Astrocyte of the hippocampus (primary cell): ENCODE data around the gene GPR18.
"Not testable (repeated sequence)": the region's sequence is repeated elsewhere in the genome, so short reads cannot be mapped to it uniquely, and the experiment has no call there.

Experiments
- DNase-seq: peaks from one replicate; pipeline ENCODE4 v3.0.0; 2011; ENCODE audit warnings: low read depth, low spot score

Gene GPR18

DNA sequence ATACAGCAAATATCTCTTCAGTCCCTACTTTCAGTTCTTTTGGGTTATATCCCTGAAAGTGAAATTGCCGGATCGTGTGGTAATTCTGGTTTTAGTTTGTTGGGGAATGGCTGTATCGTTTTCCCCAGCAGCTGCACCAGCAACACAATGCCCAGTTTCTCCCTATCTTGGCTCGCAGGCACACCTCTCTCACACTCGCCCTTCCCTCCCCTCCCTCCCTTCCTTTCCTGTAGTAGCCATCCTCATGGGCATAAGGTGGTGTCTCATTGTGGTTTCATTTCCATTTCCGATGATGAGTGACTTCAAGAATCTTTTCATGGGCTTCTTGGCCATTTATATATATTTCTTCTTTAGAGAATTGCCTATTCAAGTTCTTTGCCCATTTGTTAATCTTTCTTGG is 8.6 kb upstream of the GPR18 start:
- DNase-seq = no peak

DNA sequence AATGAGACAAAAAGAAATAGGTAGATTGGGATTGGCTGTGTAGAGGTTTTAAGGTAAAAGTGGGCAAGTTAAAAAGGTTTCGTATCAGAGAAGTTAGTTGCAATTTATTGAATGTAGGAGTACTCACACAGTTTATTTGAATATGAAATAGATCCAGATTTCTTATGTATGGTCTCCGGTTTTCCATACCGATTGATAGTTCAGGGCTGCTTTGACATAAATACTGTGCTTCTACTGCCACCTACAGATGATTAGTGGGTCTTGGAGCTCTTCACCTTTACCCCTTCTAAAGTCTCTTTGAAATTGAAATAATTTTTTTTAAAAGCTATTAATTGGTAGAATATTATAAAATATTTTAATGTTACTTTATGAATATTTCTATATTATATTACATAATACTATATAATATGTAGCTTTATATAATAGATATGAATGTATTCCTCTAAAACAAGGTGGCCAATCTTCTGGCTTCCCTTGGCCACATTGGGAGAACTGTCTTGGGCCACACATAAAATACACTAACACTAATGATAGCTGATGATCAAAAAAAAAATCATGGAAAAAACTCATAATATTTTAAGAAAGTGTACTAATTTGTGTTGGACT is 7.7 kb upstream of the GPR18 start:
- DNase-seq = peak; percentile 68

DNA sequence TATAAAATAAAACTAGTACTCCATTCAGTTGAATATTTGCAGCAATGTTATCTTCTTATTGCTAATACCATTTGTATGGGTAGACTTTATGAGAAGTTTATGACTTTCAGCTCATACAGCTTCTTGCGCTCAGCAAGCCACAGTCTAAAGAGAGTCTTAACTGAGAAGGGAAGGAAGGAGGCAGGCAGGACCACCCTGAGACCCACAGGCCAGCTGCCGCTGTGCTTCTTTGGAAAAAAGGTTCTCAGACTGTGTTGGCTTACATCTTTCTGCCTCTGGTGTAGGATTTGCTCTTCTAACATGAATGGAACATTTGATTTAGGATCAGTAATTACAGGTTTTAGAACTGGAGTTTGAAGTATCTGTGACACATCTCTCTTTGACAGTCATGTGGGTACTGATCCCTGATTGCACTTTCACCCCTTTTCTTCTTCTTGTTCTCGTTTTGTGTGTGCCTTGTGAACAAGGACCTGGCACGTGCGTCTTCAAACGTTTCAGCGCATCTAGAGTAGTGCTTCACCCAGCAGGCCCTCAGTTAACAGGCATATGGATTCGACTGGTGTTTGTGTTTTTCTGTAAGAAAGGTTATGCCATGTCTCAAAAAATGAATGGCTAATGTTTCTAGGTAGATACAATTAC is 7.1 kb upstream of the GPR18 start:
- no peak for DNase-seq

DNA sequence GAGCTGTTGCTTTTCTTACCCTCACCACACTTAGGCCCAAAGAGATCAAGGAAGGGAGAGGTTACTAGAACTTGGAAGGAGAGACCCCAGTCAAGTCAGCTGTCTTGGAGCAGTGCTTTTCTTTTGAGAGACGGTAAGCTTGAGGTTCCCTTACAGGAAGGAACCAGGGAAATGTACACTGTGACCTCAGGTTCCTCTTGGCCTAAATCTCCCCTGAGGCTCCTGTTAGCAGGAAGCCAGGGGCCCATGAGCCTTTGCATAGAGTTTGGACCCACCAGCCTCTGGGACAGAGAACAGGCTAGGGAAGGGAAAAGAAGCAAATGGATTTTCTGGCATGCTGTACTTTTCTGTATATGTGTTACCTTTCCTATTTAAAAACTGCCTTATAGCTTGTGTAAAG is 5.9 kb upstream of the GPR18 start:
- no peak for DNase-seq

DNA sequence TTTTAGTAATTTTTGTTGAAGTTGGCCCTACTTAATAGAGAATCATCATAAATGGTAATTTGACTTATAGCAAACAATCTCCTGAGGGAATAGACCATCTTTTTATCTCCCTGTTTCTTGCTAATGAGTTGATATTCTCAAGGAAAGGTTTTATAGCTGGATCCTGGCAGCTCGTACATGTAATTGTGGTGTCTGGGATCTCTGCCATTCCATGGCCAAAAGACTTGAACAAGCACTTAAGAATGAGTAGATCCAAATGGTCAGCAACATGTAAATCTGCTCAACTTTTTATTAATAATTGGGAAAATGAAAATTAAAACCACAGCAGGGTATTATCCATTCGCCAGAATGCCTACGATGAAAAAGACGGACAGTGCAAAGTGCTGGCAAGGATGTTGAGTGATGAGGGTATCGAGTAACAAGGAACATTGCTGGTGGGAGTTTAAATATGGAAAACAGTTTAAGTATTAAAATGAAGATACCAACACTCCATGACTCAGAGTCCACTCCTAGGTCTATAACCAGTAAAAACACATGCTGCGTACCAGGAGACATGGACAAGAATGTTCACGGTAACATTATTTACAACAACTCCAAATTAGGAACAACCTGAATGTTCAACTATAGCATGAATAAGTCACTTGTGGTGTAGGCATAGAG is 5.1 kb upstream of the GPR18 start:
- DNase-seq = no peak

DNA sequence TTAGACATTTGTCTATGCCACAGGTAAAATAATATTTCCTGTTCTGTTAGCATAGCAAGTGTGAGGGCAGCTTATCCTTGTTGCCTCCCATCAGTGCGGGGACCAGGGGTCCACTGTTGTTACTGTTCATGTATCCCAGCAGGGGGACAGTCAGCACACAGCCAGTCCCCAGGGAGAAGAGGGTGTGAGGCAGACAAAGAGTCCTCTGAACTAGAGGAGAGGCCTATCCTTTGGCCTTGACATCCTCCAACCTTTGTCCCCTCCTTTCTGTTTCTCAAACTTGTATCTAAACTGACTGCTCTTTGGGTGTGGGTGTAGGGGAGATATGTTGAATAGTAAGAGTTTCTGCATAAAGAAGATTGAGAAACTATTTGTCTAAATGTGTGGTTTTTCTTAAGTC is 2.9 kb upstream of the GPR18 start:
- DNase-seq = no peak

DNA sequence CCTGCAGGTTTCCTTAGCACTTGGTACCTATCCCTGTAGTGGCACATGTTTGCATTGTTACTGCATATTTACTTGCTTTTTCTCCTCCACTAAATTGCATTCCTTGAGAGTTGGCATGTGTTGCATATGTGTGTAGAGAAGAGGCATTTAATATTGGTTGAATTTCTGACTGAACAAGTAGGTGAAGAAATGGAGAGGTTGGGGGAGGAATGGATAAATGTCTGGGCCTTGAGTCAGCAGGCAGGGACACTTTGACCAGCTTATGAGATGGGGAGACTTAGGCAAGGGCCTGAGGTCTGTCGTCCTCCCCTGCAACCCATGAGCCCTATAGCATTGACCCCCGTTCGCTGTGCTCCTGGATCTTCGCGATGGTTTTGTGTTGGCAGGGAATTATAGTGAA is 2.0 kb upstream of the GPR18 start:
- DNase-seq = peak; percentile 13

DNA sequence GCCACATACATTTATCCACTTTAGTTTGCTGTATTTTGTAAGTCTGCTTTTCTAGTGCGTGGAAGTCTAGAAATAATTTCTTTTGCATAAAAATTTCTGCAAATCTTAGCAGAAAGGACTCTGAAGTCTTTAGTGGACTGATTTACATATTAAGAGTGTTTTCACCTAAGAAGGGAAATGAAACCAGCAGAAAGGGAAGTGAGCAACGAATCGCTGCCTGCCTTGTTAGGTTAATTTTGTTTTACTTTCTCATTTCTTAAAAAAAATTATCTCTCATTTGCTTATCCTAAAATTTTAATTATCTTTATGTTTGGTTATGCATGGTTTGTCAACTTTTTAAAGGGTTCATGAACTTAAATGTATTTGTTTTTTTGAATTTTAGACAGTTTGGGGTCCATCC is 767 bp upstream of the GPR18 start:
- DNase-seq = no peak

DNA sequence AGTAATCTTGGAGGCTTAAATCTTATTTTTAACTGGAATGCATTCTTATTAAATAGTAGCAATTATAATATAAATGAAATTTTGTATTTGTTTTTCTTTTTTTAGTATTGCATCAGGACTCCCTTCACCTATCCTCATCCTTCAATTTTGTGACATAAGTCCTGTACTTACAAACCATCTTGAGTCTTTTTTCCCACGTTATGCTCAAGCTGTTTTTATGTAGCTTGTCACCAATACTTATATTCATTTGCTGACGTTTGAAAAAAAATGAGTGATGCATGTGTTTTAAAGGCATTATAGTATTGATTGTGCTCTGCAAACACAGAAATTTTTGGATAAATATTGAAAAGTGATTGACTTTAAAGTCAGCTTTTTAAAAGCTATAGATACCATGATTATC is 888 bp downstream of the GPR18 start:
- DNase-seq = no peak

DNA sequence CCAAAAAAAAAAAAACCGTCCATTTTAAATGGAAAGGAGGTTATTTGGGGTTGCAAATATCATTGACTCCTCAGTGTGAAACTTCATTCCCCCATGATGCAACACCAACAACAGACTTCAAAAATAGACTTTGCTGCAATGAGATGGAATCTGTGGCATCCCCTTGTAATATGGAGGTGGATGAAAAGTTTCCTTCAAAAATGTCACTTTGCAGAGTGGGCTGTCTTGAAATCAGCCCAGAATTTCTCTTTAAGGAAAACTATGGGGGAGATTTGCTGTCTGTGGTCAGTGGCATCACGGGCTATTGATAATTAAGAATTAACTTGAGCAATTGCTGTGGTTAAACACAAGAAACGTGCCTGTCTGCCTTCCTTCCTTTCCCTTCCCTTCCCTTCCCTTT is 1.5 kb downstream of the GPR18 start:
- peak; percentile 52 for DNase-seq

DNA sequence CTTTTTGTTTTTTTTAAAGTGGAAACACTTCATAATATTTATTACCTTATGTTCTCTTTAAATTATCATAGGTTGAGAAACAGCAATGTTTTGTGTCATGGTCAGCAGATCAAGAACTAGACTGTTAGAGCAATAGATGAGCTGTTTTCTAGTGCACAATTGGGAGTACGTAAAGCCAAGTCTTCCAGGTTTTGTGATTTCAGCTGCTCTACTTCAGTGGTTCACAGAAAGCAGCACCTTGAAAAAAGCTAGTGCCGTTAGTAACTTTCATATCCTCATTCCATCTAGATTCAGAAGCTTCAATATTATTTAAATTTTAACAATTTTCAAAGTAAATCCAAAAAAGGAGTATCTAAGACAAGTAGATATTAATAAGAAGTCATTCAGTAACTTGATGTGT is 1.9 kb downstream of the GPR18 start:
- DNase-seq = no peak

DNA sequence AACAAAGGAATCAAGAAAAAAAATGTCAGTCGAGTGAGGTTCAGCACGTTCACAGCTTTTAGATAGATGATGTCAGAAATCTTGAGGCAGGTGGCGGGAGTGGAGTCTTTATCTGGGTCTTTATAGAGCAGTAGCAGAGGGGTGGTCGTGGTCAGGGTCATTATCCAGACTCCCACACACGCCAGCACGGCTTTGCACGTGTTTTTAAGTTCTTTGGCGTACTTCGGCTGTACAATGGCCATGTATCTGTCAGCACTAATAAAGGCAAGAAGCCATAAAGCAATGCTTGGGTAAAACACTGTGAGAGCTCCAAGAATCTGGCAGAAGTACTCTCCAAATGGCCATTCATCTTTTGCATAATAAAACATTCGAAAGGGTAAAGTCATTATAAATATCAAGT is 2.9 kb downstream of the GPR18 start:
- no peak for DNase-seq

DNA sequence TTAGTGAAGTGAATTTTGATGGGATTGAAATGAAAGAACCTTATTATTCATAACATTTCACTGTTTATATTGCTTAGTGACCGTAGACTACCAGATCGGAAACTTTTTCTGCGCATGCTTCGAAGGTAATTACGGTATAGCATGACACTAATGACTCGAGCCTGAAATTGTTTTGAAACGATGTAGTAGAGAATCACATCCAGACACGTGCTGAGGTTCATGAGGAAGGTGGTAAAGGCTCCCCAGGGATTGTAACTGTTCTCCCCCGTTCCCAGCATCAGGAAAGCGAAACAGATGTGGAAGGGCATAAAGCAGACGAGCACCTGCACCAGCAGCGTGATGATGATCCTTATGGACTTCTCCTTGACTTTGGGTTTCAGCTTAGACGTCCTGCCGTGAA is 3.3 kb downstream of the GPR18 start:
- no peak for DNase-seq

DNA sequence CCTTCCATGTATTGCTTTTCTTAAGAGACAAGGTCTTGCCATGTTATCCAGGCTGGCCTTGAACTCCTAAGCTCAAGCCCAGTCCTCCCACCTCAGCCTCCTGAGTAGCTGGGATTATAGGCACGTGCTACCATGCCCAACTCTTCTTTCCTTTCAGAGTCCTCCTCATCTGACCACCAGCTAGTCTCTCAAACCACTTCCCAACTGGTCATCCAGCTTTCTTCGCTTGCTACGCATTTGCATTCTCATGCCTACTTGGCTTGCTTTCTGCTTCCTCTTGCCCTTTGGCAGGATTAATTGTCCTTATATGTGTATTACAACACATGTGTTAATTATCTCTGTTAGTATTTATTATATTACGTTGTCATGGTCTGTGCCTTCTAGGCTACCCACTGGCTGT is 6.3 kb downstream of the GPR18 start:
- DNase-seq = no peak

DNA sequence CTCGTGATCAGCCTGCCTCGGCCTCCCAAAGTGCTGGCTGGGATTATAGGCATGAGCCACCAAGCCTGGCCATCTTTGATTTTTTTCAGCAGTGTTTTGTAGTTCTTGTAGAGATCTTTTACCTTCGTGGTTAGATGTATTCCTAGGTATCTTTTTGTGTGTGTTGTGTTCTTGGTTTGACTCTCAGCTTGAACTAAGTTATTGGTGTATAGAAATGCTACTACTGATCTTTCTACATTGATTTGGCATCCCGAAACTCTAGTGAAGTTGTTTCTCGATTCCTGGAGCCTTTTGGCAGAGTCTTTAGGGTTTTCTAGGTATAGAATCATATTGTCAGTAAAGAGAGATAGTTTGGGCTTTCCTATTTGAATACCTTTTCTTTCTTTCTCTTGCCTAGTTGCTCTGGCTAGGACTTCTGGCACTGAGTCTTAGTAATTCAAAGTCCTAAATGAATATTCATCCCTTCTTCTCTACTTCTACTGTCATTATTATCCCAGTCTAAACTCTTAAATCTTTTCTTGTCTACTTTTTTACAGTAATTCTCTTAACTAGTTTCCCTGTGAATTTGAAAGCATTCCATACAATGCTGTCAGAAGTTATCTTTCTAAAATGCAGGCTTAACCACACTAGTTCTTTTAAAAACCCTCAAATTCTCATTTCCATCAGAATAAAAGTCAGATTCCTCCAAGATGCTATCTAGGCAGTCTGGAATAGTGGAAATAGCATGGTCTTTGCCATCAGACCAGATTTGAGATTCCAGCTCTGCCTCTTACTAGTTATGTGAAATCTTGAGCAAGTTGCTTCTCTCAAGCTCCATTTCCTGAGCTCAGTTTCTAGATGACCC is 7.0 kb downstream of the GPR18 start:
- peak; percentile 60 for DNase-seq

DNA sequence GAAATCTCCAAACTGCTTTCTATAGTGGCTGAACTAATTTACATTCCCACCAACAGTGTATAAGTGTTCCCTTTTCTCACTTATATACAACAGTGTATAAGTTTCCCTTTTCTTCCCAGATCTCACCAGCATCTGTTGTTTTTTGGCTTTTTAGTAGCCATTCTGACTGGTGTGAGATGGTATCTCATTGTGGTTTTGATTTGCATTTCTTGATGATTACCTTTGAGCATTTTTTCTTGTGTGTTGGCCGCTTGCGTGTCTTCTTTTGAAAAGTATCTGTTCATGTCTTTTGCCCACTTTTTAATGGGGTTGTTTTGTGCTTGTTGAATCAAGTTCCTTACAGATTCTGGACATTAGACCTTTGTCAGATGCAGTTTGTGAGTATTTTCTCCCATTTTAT is 8.6 kb downstream of the GPR18 start:
- DNase-seq = not testable (repeated sequence)

DNA sequence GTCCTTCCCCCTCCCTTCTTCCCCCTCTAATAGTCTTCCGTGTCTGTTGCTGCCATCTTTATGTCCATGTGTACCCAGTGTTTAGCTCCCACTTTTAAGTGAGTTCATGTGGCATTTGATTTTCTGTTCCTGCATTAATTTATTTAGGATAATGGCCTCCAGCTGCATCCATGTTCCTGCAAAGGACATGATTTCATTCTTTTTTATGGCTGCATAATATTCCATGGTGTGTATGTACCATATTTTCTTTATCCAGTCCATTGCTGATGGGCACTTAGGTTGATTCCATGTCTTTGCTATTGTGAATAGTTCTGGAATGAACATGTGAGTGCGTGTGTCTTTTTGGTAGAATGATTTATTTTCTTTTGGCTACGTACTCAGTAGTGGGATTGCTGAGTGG is 9.0 kb downstream of the GPR18 start:
- not testable (repeated sequence) for DNase-seq

DNA sequence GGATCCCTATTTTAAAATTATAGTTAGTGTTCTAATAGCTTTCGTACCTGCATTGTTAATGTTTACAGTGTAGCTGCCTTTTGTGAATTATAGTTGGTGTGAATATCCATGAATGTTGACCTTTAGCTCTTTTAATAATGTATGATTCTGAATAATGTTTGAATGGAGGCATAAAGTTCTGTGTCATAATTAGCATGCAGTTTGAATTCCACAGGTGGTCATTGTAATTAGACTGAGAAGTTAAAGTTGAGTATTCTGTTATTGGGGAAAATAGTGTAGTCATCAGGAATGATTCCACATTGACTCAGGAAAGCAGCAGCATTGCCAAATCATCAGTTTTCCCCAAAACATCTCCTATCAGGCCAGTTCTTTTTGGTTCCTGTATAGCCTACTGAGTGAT is 12.1 kb downstream of the GPR18 start:
- no peak for DNase-seq

DNA sequence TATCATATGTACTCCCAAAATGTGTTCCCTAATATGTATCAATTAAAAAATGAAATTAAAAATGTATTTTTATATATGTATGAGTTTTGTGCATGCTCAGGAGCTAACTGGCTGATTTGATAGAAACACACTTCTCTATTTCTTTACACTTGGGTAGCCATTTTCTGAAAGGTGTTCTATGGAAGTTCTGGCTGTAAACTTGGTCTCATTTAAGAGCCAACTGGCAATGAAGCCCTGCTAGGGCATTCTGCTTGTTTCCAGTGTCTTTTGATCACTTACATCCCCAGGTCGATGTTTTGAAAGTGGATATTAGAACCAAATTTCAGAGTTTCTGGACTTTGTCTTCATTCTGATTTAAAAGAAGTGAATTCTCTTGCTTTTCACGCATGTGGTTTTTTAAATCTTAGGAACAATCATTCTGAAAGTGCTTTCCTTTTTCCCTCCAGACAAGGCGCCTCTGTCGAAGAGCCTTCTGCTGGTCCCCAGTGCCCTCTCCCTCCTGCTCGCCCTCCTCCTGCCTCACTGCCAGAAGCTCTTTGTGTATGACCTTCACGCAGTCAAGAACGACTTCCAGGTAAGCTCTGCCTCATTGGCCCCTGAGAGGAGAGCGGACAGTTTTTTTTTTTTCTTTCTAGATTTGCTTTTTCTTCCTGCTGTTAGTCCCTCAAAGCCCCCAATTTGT is 20.1 kb downstream of the GPR18 start:
- DNase-seq = no peak

DNA sequence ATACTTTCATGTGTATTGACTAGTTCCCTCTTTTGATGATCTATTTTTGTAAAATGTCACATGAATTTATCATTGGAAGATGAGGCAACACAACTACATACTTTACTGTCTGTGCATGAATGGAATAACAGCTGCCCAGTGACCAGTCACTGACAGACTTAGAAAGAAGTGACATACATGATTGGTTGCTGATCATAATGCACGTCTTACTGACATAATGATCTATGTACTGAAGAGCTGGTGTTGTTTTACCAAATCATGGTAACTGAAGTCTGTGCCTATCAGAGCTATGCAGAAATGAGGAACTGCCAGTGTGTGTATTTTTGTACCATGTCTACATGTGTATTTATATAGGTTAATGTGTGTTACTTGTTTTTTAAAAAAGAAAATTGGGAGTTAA is 26.5 kb downstream of the GPR18 start:
- no peak for DNase-seq

DNA sequence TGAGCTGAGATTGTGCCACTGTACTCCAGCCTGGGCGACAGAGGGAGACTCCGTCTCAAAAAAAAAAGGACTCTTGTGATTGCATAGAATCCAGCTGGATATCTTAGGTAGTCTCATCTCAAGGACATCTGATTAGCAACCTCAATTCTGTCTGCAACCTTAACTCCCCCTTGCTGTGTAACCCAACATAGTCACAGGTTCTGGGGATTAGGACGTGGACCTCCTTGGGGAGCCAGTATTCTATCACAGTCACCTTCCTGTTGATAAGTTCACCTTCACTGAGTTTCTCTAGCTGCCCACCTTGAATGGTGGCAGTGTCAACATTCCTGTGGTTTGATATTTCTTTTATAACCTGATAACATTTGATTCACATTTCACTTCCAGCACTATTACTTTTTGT is 27.2 kb downstream of the GPR18 start:
- DNase-seq = no peak

DNA sequence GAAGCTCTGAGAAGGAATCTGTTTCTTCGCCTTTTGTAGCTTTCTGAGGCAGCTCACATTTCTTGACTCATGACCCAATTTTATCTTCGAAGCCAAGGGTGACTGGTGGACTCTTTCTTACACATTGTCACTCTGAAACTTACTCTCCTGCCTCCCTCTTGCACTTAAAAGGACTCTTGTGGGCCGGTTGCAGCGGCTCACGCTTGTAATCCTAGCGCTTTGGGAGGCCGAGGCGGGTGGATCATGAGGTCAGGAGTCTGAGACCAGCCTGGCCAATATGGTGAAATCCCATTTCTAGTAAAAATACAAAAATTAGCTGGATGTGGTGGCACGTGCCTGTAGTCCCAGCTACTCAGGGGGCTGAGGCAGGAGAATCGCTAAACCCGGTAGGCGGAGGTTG is 27.6 kb downstream of the GPR18 start:
- not testable (repeated sequence) for DNase-seq
